K562 (cell line): ENCODE measurements around the gene DKKL1. TPM values are rescaled to one million over a fixed set of nuclear protein-coding genes. Genes with fewer than 3 reads are reported as not detected.
A peak's percentile ranks its signal among the peaks of the same experiment; 100 is the strongest.

Experiments
- ARID4B ChIP-seq: sonication (generic); formaldehyde crosslinking; IDR thresholded peaks from 2 replicates; pipeline ENCODE4 v1.8.0; 2022; ENCODE audit warnings: mild to moderate bottlenecking, missing genetic modification reagents
- ATF7 ChIP-seq: fragments of 450-650 bp; IDR thresholded peaks from 2 replicates; pipeline ENCODE4 v1.7.1; 2014; ENCODE audit warnings: mild to moderate bottlenecking, moderate library complexity
- E2F5 ChIP-seq: sonication (generic); formaldehyde crosslinking; IDR thresholded peaks from 2 replicates; pipeline ENCODE4 v1.8.0; 2022; ENCODE audit warnings: mild to moderate bottlenecking, missing genetic modification reagents
- FOXK1 ChIP-seq: sonication (generic); formaldehyde crosslinking; IDR thresholded peaks from 2 replicates; pipeline ENCODE4 v1.8.0; 2022; ENCODE audit warnings: missing genetic modification reagents, mild to moderate bottlenecking, borderline replicate concordance
- IRF9 ChIP-seq: fragments of 450-650 bp; IDR thresholded peaks from 2 replicates; pipeline ENCODE4 v1.6.1; 2016; ENCODE audit warnings: missing biosample characterization, missing genetic modification characterization
- KDM1A ChIP-seq, 2 experiments: fragments of 450-650 bp; IDR thresholded peaks; 2 replicates each; pipeline ENCODE4 v1.6.1; 2016; ENCODE audit warnings: mild to moderate bottlenecking in 2 of 2
- MXD1 ChIP-seq: fragments of 250-450 bp; sonication (Bioruptor Pico); IDR thresholded peaks from 2 replicates; pipeline ENCODE4 v1.8.0; 2021; ENCODE audit warnings: borderline replicate concordance, mild to moderate bottlenecking, moderate library complexity; ENCODE audit not compliant: poor library complexity, severe bottlenecking
- NCOA4 ChIP-seq: fragments of 450-650 bp; IDR thresholded peaks from 2 replicates; pipeline ENCODE4 v1.6.1; 2018; ENCODE audit warnings: mild to moderate bottlenecking; ENCODE audit not compliant: partially characterized antibody
- REST ChIP-seq, 2 experiments: fragments of 450-650 bp; formaldehyde crosslinking in 1 of 2; IDR thresholded peaks; 2 replicates each; pipeline versions ENCODE4 v1.4.0 to v1.6.1; 2014 to 2020; ENCODE audit warnings: mild to moderate bottlenecking in 2 of 2, borderline replicate concordance in 1 of 2, low read depth in 1 of 2
- ZNF253 ChIP-seq: fragments of 250-450 bp; sonication (Bioruptor Pico); conservative IDR thresholded peaks from 2 replicates; pipeline ENCODE4 v1.6.1; 2021; ENCODE audit warnings: mild to moderate bottlenecking
- polyA plus RNA-seq, 8 experiments: library from polyadenylated mRNA; depleted of rRNA in 4 of 8; stranded (reverse) in 5 of 8; unstranded in 3 of 8; fragments of >200 nt; fragmentation: Nextera tagmentation in 2 of 8; fragmentation: Illumina TruSeq in 1 of 8; extraction: Ambion mirVana in 2 of 8; extraction: Trizol in 1 of 8; gene quantifications; 2 replicates each; pipeline versions ENCODE4 v1.2.1 to v1.2.3, GENCODE V29; 2011 to 2014; ENCODE audit warnings: inconsistent platforms in 1 of 8, missing spikeins in 1 of 8
- total RNA-seq, 7 experiments: library from RNA; depleted of rRNA in 6 of 7; stranded (reverse); fragments of >200 nt in 6 of 7; fragmentation: Illumina TruSeq in 2 of 7; extraction: Trizol in 2 of 7; gene quantifications; 2 replicates each; pipeline versions ENCODE4 v1.2.1 to v1.2.3, GENCODE V29; 2011 to 2021; ENCODE audit warnings: low replicate concordance in 1 of 7

Gene DKKL1
- total and polyA plus RNA-seq, 9 of the 15 experiments (the other 6 are each of a cell fraction or from before 2014, with no cell fraction given) = 0.15 to 1.7 (median 0.52) TPM

- TF ChIP-seq ARID4B (CRISPR knock-in tag) (no peak; the same call in 1 of the 2 replicates), IRF9 (tag) (no peak), NCOA4 (peak; percentile 57), REST (IDR thresholded peaks at IDR 0.05; ENCODE audit: borderline replicate concordance) (peak; percentile 95), REST (CRISPR knock-in tag; IDR thresholded peaks at IDR 0.05; ENCODE audit: low read depth) (no peak), FOXK1 (no peak), ATF7 (peak; percentile 24), KDM1A (IDR thresholded peaks at IDR 0.05) (no peak), MXD1 (CRISPR knock-in tag) (no peak), E2F5 (no peak), ZNF253 (CRISPR knock-in tag) (no peak)
These were observed 28.1 kb downstream of the DKKL1 start (continued) for GRCh38 chr19:49391581-49392399.
